Transverse colon (tissue), 4 donors: ENCODE data around the gene WNT10A. TPM values are rescaled to one million over a fixed set of nuclear protein-coding genes. Genes with fewer than 3 reads are reported as not detected.

Source experiments
- DNase-seq: peaks from one replicate; pipeline ENCODE4 v3.0.0-alpha.2; 2019
- H3K27ac ChIP-seq, 4 donors: fragments of 200-600 bp; sonication (generic); 2 replicates each; pipeline ENCODE4 v1.5.1; 2016 to 2018; ENCODE audit warnings: inconsistent platforms in 4 of 4
- H3K27me3 ChIP-seq: fragments of 200-600 bp; sonication (generic); 2 replicates; pipeline ENCODE4 v1.5.1; 2017; ENCODE audit warnings: inconsistent platforms
- H3K36me3 ChIP-seq, 4 donors: fragments of 200-600 bp; sonication (generic); 2 replicates each; pipeline ENCODE4 v1.5.1; 2017 to 2019; ENCODE audit warnings: inconsistent platforms in 4 of 4
- H3K4me1 ChIP-seq, 4 donors: fragments of 200-600 bp; sonication (generic); 2 replicates each; pipeline ENCODE4 v1.5.1; 2017 to 2020; ENCODE audit warnings: inconsistent platforms in 4 of 4
- H3K4me3 ChIP-seq, 4 donors: fragments of 200-600 bp; sonication (generic); 1 replicate in 1 of 4; 2 replicates in 3 of 4; pipeline versions ENCODE4 v1.5.1 to v1.6.1; 2017 to 2019; ENCODE audit warnings: inconsistent platforms in 4 of 4
- H3K9me3 ChIP-seq, 2 donors: fragments of 200-600 bp; sonication (generic); 2 replicates each; pipeline ENCODE4 v1.5.1; 2017 to 2019; ENCODE audit warnings: inconsistent platforms in 2 of 2
- CTCF ChIP-seq, 5 experiments: fragments of 200-600 bp in 3 of 5; fragments of 450-650 bp in 2 of 5; sonication (generic) in 3 of 5; IDR thresholded peaks; 1 replicate in 2 of 5; 2 replicates in 3 of 5; pipeline ENCODE4 v1.5.1; 2016 to 2017; ENCODE audit warnings: antibody characterized with exemption in 5 of 5, inconsistent platforms in 3 of 5, mild to moderate bottlenecking in 2 of 5, moderate library complexity in 1 of 5
- EP300 ChIP-seq: sonication (generic); formaldehyde crosslinking; IDR thresholded peaks from one replicate; pipeline ENCODE4 v1.6.1; 2017; ENCODE audit warnings: antibody characterized with exemption, low read depth
- POLR2A ChIP-seq: fragments of 450-650 bp; IDR thresholded peaks from one replicate; pipeline ENCODE4 v1.6.1; 2016; ENCODE audit warnings: antibody characterized with exemption, mild to moderate bottlenecking, moderate library complexity
- POLR2AphosphoS5 ChIP-seq, 3 donors: sonication (generic); formaldehyde crosslinking; IDR thresholded peaks; one replicate each; pipeline ENCODE4 v1.6.1; 2016; ENCODE audit warnings: antibody characterized with exemption in 3 of 3
- WGBS, 2 donors: methylation state at CpG; one replicate each; pipeline ENCODE4 v1.1.5; 2018; ENCODE audit warnings: low coverage in 1 of 2; 5-methylcytosine and 5-hydroxymethylcytosine counted together
- in situ Hi-C, 4 donors: fragments of 200-750 bp; cut with MboI; loops; one replicate each; pipeline versions ENCODE4 v1.15.0 to v1.15.1; 2017; ENCODE audit warnings: low sequenced_read_pairs in 3 of 4, low pct_ligation_motif_present in 1 of 4, low pct_unique_long_range_greater_than_20kb in 1 of 4
- intact Hi-C: fragments of 100-400 bp; cut with DNase I; formaldehyde crosslinking; loops from one replicate; pipeline ENCODE4 v1.15.1; 2023; ENCODE audit warnings: low total_unique reads
- total RNA-seq, 4 donors: library from RNA; depleted of rRNA; stranded (reverse); fragments of >200 nt; gene quantifications; one replicate each; pipeline ENCODE4 v1.1.0, GENCODE V29; 2016

The WNT10A gene
- total RNA-seq, 4 donors from 2014 or later = 0.27 to 1.6 TPM; not detected in 2

- 38% methylated on average over 15 of the region's 16 CpGs; no CpG with 5 or more reads in 1 of the 2 donors for WGBS, 2 donors
- Histone ChIP-seq H3K4me1 (peaks cover 5 to 31% (median 24%) of the 10 kb centered on the region in 4 donors), H3K36me3 (no peaks in the 10 kb centered on the region), H3K27me3 (peaks cover 99% of the 10 kb centered on the region), H3K9me3 (no peaks in the 10 kb centered on the region), H3K27ac (peak overlapping the region in 2 of 4 donors; percentile 10 to 79), H3K4me3 (no peak overlapping the region)
- DNase-seq = peak; percentile 59
- TF ChIP-seq CTCF (IDR thresholded peaks at IDR 0.05) (no peak), EP300 (no peak), POLR2A (no peak), POLR2AphosphoS5 (IDR thresholded peaks at IDR 0.05) (peak in 1 of 3 donors; percentile 15)
- intact Hi-C loops (no loop called here), in situ Hi-C loops (no loop called here)
Observed at GRCh38 chr2:218878926-218879761, 1.5 kb upstream of the WNT10A start.

GRCh38 chr2:218879776-218880101, 913 bp upstream of the WNT10A start:
- Histone ChIP-seq H3K27me3 (peaks cover 99% of the 10 kb centered on the region), H3K4me3 (peak overlapping the region in 1 of 4 donors; percentile 36), H3K4me1 (peaks cover 5 to 31% (median 24%) of the 10 kb centered on the region in 4 donors), H3K36me3 (no peaks in the 10 kb centered on the region), H3K27ac (peak overlapping the region in 2 of 4 donors; percentile 10 to 79), H3K9me3 (no peaks in the 10 kb centered on the region)
- in situ Hi-C loops (no loop called here), intact Hi-C loops (no loop called here)
- 16% methylated on average over 11 of the region's 11 CpGs; no CpG with 5 or more reads in 1 of the 2 donors for WGBS, 2 donors
- no peak for TF ChIP-seq POLR2A
- TF ChIP-seq EP300 = no peak
- no peak for TF ChIP-seq CTCF (IDR thresholded peaks at IDR 0.05)
- no peak for TF ChIP-seq POLR2AphosphoS5 (IDR thresholded peaks at IDR 0.05)
- no peak for DNase-seq

DNA sequence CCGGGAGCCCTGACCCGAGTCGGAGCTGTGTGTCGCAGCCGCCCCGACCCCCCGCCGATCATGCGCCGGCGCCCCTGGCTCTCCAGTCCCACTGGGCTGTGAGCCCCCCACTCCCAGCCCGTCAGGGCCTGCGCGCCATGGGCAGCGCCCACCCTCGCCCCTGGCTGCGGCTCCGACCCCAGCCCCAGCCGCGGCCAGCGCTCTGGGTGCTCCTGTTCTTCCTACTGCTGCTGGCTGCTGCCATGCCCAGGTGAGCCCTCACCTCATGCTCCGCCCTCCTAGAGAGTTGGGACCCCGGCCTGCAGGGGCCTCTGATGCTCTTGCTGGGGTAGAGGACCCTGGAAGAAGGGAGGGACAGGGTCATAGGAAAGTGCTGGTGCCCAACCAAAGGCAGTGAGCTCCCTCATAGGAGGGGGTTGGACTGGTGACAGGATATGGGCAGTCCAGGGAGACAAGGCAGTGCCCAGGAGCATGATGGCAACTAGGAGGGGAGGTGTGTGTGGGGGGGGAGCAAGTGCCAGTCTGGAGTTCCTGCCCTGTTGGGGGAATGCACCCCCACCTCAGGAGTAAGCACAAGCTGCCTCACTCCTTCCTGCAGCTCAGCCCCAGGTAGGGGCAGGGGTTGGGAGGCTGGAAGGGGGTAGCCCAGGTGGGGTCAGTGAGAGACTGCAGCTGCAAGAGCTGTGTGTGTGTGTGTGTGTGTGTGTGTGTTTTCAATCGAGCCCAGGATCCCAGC, 375 bp downstream of the WNT10A start:
- H3K27me3 ChIP-seq = peaks cover 91% of the 10 kb centered on the region
- 31% methylated on average over 11 of the region's 24 CpGs; no CpG with 5 or more reads in 1 of the 2 donors for WGBS, 2 donors
- peak overlapping the region; percentile 36 to 79 (median 51) for H3K27ac ChIP-seq
- H3K36me3 ChIP-seq = no peaks in the 10 kb centered on the region
- H3K4me3 ChIP-seq = peak overlapping the region in 3 of 4 donors; percentile 6 to 36 (median 22)
- intact Hi-C loops (no loop called here), in situ Hi-C loops (no loop called here)
- H3K9me3 ChIP-seq = no peaks in the 10 kb centered on the region
- TF ChIP-seq CTCF (IDR thresholded peaks at IDR 0.05) (no peak), POLR2AphosphoS5 (IDR thresholded peaks at IDR 0.05) (no peak), POLR2A (no peak), EP300 (no peak)
- H3K4me1 ChIP-seq = peaks cover 5 to 31% (median 24%) of the 10 kb centered on the region in 4 donors
- DNase-seq = no peak
